Activated T-cell treated with anti-CD3 and anti-CD28 coated beads, Interleukin-2, amount 50 U/mL, for 72 hours (primary cell): ENCODE measurements around the gene XPNPEP2. TPM values are rescaled to one million over a fixed set of nuclear protein-coding genes. Genes with fewer than 3 reads are reported as not detected.

Experiments
- ATAC-seq, 2 donors: fragments of 150-1000 bp; cut with Tn5 transposase; replicated peaks in 1 of 2; 2 replicates each; pipeline ENCODE4 v1.10.0; 2021; ENCODE audit warnings: moderate library complexity in 2 of 2, mild to moderate bottlenecking in 1 of 2
- DNase-seq, 2 donors: peaks; one replicate each; pipeline ENCODE4 v3.0.0; 2021 to 2022; ENCODE audit warnings: mixed read lengths in 1 of 2
- H3K27ac Mint-ChIP-seq: one replicate; pipeline ENCODE4 v1.8.0; 2022; ENCODE audit warnings: mild to moderate bottlenecking, moderate library complexity, mixed read lengths
- H3K27me3 Mint-ChIP-seq: one replicate; pipeline ENCODE4 v1.8.0; 2022; ENCODE audit warnings: low read depth, mixed read lengths
- H3K36me3 Mint-ChIP-seq, 2 donors: one replicate each; pipeline ENCODE4 v1.8.0; 2022; ENCODE audit warnings: mixed read lengths in 2 of 2, mild to moderate bottlenecking in 1 of 2; ENCODE audit not compliant: insufficient read depth in 2 of 2
- H3K4me1 Mint-ChIP-seq: one replicate; pipeline ENCODE4 v1.8.0; 2022; ENCODE audit warnings: low read depth, mixed read lengths
- H3K4me3 Mint-ChIP-seq, 2 donors: one replicate each; pipeline ENCODE4 v1.8.0; 2022; ENCODE audit warnings: mild to moderate bottlenecking in 2 of 2, mixed read lengths in 2 of 2, moderate library complexity in 2 of 2
- H3K9me3 Mint-ChIP-seq, 2 donors: one replicate each; pipeline ENCODE4 v1.8.0; 2022; ENCODE audit warnings: mixed read lengths in 2 of 2
- total RNA-seq, 2 donors: library from RNA; stranded (reverse); gene quantifications; one replicate each; pipeline ENCODE4 v1.2.3, GENCODE V29; 2022

Gene XPNPEP2
- total RNA-seq = under 1 TPM; 0.24 to 0.42 TPM

DNA sequence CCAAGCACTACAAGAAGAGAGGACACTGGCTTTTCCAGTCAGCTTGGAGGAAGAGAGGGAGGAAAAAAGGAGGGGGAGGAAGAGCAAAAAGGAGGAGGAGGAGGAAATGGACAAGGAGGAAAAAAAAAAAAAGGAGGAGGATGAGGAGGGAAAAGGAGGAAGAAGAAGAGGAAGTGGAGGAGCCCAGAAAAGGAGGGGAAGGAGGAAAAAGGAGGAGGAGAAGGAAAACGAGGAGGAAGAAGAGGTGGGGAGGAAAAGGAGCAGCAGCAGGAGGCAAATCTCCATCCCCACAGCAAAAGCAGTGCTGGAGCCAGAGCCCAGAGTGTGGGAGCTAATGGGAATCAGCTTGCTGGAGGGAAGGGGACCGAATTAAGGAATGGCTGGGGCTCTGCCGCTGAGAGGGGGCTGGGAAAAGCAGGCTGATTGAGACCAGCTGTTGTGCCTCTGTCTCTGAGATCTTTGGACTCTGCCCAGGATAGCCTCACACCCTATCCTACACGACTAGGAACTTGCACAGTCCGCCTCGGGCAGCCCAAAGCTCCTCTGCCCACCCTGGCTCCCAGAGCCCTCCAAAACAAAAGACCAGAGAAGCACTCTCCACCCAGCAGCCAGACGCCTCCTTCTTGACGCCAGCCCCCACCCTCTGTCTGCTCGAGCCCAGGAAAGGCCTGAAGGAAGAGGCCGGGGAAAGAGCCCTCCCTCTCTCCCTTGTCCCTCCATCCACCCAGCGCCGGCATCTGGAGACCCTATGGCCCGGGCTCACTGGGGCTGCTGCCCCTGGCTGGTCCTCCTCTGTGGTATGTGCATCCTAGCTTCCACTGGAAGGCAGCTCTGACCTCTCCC is at the start of gene XPNPEP2:
Gene XPNPEP2 (plus strand): TSS at position 514 of the 843 bp plus-strand sequence. CDS start 235 bp downstream, at position 749.
- no peak for DNase-seq
- Mint-ChIP-seq H3K27me3 (peaks cover 14% of the 10 kb centered on the region), H3K36me3 (no peaks in the 10 kb centered on the region), H3K4me3 (peak within 1 kb of the TSS in 1 of 2 donors; percentile 6), H3K9me3 (no peaks in the 10 kb centered on the region), H3K4me1 (peaks cover 46% of the 10 kb centered on the region), H3K27ac (no peak within 1 kb of the TSS)
- no peak for ATAC-seq

- Mint-ChIP-seq H3K9me3 (no peaks in the 10 kb centered on the region), H3K27me3 (peaks cover 4% of the 10 kb centered on the region), H3K4me3 (no peak overlapping the region), H3K4me1 (no peaks in the 10 kb centered on the region), H3K27ac (no peak overlapping the region), H3K36me3 (no peaks in the 10 kb centered on the region)
- DNase-seq (no peak), ATAC-seq (no peak)
These were observed 49.0 kb upstream of the XPNPEP2 start for GRCh38 chrX:129689796-129690195.

DNA sequence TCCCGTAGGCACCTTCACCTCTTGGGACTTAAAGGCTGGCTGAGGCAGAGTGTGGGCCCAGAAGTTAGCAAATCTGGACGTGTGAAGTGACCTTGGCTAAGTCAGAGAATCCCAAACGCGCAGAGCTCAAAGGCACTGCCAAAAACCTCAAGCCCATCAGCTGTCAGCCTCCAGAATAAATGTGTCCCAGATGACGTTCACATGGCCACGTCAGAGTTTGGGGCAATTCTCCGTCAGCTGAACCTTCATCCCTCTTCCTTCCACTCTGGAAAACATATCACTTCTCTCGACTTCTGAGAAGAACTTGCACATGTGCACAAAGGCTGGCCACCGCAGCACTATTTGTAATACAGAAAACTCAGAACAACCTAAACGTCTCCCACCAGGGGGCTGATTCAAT is 48.3 kb upstream of the XPNPEP2 start:
- no peaks in the 10 kb centered on the region for H3K9me3 Mint-ChIP-seq

GRCh38 chrX:129693354-129693753 is 45.4 kb upstream of the XPNPEP2 start:
- no peaks in the 10 kb centered on the region for H3K4me1 Mint-ChIP-seq
- H3K9me3 Mint-ChIP-seq = no peaks in the 10 kb centered on the region
- peaks cover 9% of the 10 kb centered on the region for H3K27me3 Mint-ChIP-seq
- no peaks in the 10 kb centered on the region for H3K36me3 Mint-ChIP-seq
- no peak overlapping the region for H3K4me3 Mint-ChIP-seq
- H3K27ac Mint-ChIP-seq = no peak overlapping the region
- no peak for ATAC-seq
- no peak for DNase-seq

More for the DNA sequence above, 48.3 kb upstream of the XPNPEP2 start:
- Mint-ChIP-seq H3K36me3 (no peaks in the 10 kb centered on the region), H3K27ac (no peak overlapping the region), H3K27me3 (no peaks in the 10 kb centered on the region), H3K4me1 (no peaks in the 10 kb centered on the region), H3K4me3 (no peak overlapping the region)
- DNase-seq (no peak), ATAC-seq (no peak)

DNA sequence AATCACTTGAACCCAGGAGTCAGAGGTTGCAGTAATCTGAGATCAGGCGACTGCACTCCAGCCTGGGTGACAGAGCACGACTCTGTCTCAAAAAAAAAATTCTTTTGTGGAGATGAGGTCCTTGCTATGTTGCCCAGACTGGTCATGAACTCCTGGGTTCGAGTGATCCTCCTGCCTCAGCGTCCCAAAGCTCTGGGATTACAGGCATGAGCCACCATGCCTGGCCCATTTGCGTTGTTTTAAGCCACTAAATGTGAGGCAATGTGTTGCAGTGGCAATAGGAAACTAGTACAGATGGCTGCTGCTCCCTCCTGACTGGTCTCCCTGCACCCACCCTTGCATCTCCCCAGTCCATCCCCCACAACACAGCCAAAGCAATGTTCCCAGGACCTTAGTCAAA is 44.0 kb upstream of the XPNPEP2 start:
- Mint-ChIP-seq H3K27ac (no peak overlapping the region), H3K4me1 (no peaks in the 10 kb centered on the region), H3K4me3 (no peak overlapping the region), H3K9me3 (no peaks in the 10 kb centered on the region), H3K36me3 (no peaks in the 10 kb centered on the region), H3K27me3 (peaks cover 11% of the 10 kb centered on the region)
- DNase-seq = no peak
- no peak for ATAC-seq

GRCh38 chrX:129695535-129695934 is 43.2 kb upstream of the XPNPEP2 start:
- Mint-ChIP-seq H3K27ac (no peak overlapping the region), H3K4me3 (no peak overlapping the region), H3K27me3 (peaks cover 17% of the 10 kb centered on the region), H3K4me1 (no peaks in the 10 kb centered on the region), H3K9me3 (no peaks in the 10 kb centered on the region), H3K36me3 (no peaks in the 10 kb centered on the region)
- ATAC-seq (no peak), DNase-seq (no peak)

DNA sequence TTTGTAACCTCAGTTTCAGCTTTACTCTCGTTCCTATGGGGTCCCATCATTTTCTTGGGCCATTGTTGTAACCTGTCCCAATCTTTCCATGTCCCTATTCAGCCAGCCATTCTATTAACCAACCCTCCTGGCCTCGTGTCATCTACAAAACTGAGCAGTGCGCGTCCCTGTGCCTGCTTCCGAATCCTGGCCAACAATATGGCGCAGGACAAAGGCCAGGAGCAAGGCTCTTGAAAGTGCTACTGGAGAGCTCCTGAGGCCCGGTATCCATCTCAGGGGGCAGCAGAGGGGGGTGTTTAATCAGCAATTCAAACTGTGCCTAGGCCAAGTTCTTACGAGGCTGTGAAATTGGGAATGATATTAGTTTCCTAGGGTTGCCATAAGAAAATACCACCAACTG is 42.8 kb upstream of the XPNPEP2 start:
- H3K27ac Mint-ChIP-seq = no peak overlapping the region
- no peaks in the 10 kb centered on the region for H3K4me1 Mint-ChIP-seq
- no peak overlapping the region for H3K4me3 Mint-ChIP-seq
- peaks cover 17% of the 10 kb centered on the region for H3K27me3 Mint-ChIP-seq
- ATAC-seq (no peak), DNase-seq (no peak)
- no peaks in the 10 kb centered on the region for H3K9me3 Mint-ChIP-seq
- no peaks in the 10 kb centered on the region for H3K36me3 Mint-ChIP-seq

- H3K27me3 Mint-ChIP-seq = peaks cover 17% of the 10 kb centered on the region
- no peaks in the 10 kb centered on the region for H3K4me1 Mint-ChIP-seq
- H3K36me3 Mint-ChIP-seq = no peaks in the 10 kb centered on the region
- DNase-seq (no peak), ATAC-seq (no peak)
- no peak overlapping the region for H3K4me3 Mint-ChIP-seq
- H3K9me3 Mint-ChIP-seq = no peaks in the 10 kb centered on the region
- no peak overlapping the region for H3K27ac Mint-ChIP-seq
These were observed 42.2 kb upstream of the XPNPEP2 start for GRCh38 chrX:129696463-129697155.

DNA sequence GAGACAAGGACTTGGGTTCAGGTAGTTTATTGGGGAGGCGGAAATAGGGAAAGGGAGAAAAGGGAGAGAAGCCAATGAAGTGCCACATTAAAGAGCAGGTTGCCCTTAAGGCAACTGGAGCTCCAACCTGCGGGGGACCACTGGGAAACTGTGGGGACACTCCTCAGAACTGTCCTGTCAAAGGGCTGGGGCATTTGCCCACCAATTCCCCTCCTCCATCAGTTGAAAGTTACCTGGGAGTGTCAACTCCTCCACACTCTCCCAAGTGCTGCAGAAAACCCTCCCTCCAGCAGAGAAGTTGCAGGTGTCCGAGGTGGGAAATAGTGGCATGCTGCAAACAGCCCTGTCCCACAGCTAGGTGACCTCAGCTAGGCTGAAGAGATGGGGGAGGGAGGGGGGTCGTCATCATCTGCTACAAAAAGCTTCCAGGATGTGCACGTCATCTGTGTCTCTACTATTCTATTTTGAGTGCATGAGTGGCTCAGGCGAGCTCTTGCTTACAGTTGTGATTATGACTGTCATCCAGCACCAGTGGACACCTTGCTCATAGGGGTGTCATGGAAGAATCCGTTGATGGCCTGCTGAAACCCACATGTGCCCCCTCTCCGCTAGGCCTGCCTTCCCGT is 41.5 kb upstream of the XPNPEP2 start:
- no peaks in the 10 kb centered on the region for H3K9me3 Mint-ChIP-seq
- no peak overlapping the region for H3K4me3 Mint-ChIP-seq

GRCh38 chrX:129698150-129698549 is 40.6 kb upstream of the XPNPEP2 start:
- Mint-ChIP-seq H3K27me3 (peaks cover 17% of the 10 kb centered on the region), H3K36me3 (no peaks in the 10 kb centered on the region), H3K9me3 (no peaks in the 10 kb centered on the region)

More for the DNA sequence above, 41.5 kb upstream of the XPNPEP2 start:
- peaks cover 17% of the 10 kb centered on the region for H3K27me3 Mint-ChIP-seq
- H3K27ac Mint-ChIP-seq = no peak overlapping the region
- ATAC-seq = no peak
- H3K4me1 Mint-ChIP-seq = no peaks in the 10 kb centered on the region
- no peaks in the 10 kb centered on the region for H3K36me3 Mint-ChIP-seq
- DNase-seq = no peak

GRCh38 chrX:129700536-129700935 is 38.2 kb upstream of the XPNPEP2 start:
- H3K4me3 Mint-ChIP-seq = no peak overlapping the region
- H3K9me3 Mint-ChIP-seq = no peaks in the 10 kb centered on the region
- peaks cover 17% of the 10 kb centered on the region for H3K27me3 Mint-ChIP-seq
- no peaks in the 10 kb centered on the region for H3K36me3 Mint-ChIP-seq
- no peaks in the 10 kb centered on the region for H3K4me1 Mint-ChIP-seq
- no peak overlapping the region for H3K27ac Mint-ChIP-seq
- ATAC-seq = no peak
- DNase-seq = no peak

More at GRCh38 chrX:129698150-129698549, 40.6 kb upstream of the XPNPEP2 start:
- Mint-ChIP-seq H3K4me3 (no peak overlapping the region), H3K27ac (no peak overlapping the region), H3K4me1 (no peaks in the 10 kb centered on the region)
- ATAC-seq (no peak), DNase-seq (no peak)

DNA sequence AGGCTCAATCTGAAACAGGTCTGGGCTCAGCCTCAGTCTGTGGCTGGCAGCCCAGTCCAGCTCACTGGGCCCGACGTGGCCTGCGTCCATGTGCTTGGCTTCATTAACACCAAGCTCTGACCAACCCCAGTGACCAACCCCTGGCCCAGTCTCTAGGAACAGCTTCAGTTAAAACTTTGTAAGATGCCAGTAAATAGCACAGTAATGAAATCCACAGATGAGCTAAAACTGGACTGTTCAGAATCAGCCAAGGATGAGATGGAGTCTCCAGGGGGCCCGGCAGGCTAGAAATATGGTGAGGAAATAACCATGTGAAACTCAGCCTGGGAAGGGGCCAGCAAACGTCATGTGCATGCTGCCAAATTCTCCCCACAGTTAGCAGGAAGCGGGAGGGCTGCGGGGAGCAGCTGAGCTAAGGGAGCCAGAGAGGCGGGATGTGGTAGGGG is 37.1 kb upstream of the XPNPEP2 start:
- H3K9me3 Mint-ChIP-seq = no peaks in the 10 kb centered on the region
- DNase-seq = no peak
- no peak overlapping the region for H3K27ac Mint-ChIP-seq
- H3K36me3 Mint-ChIP-seq = no peaks in the 10 kb centered on the region
- no peaks in the 10 kb centered on the region for H3K4me1 Mint-ChIP-seq
- peaks cover 14% of the 10 kb centered on the region for H3K27me3 Mint-ChIP-seq
- no peak for ATAC-seq
- H3K4me3 Mint-ChIP-seq = no peak overlapping the region

DNA sequence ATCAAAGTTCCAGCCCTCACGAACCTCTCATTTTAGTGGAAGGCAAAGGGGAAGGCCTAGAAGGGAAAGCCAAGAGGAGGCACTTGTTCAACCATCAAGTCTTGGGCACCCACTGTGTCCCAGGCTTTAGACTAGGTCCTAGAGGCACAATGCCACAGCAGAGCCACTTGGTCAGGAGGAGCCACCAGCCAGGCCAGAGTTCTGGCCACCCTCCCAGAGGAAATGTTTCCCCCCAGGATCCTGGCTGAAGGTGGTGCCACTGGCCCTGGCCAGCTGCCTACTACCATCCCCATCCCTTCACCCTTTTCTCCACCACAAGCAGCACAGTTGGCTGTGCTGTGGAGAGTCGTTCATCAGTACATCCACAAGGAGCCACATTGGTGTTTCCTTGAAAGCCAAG is 34.3 kb upstream of the XPNPEP2 start:
- H3K27ac Mint-ChIP-seq = no peak overlapping the region
- H3K9me3 Mint-ChIP-seq = peaks cover 0 to 1% of the 10 kb centered on the region in 2 donors
- no peaks in the 10 kb centered on the region for H3K4me1 Mint-ChIP-seq
- DNase-seq (no peak), ATAC-seq (no peak)
- H3K27me3 Mint-ChIP-seq = peaks cover 32% of the 10 kb centered on the region
- no peak overlapping the region for H3K4me3 Mint-ChIP-seq
- peaks cover 0 to 3% of the 10 kb centered on the region in 2 donors for H3K36me3 Mint-ChIP-seq
